ENCODE data around the gene BORCS5. TPM values are rescaled to one million over a fixed set of nuclear protein-coding genes. Genes with fewer than 3 reads are reported as not detected.

BORCS5 gene
- total and polyA plus RNA-seq, 2 experiments from 2014 or later = 7.7 to 14.1 TPM

GRCh38 chr12:12365446-12365802 is 8.5 kb downstream of the BORCS5 start:
- Histone ChIP-seq H3K4me3 (no peak overlapping the region), H3K4me2 (ENCODE audit: unreplicated experiment) (no peak overlapping the region), H3K27me3 (replicated peaks; ENCODE audit: insufficient read depth) (no peaks in the 10 kb centered on the region), H3K9ac (peak overlapping the region; percentile 15; the same call in 1 of the 2 replicates), H3K9me3 (ENCODE audit: low read depth) (no peaks in the 10 kb centered on the region), H2AFZ (no peak overlapping the region), H3K79me2 (ENCODE audit: insufficient read depth) (peaks cover 20% of the 10 kb centered on the region), H3F3A (ENCODE audit: insufficient read depth) (no peaks in the 10 kb centered on the region), H3K36me3 (ENCODE audit: low read depth) (no peaks in the 10 kb centered on the region), H3K4me1 (ENCODE audit: insufficient read depth) (peaks cover 10% of the 10 kb centered on the region; the same call in 1 of the 2 replicates), H4K20me1 (ENCODE audit: insufficient read depth) (no peaks in the 10 kb centered on the region), H3K27ac (no peak overlapping the region; the same call in 1 of the 2 replicates), H3K9me2 (ENCODE audit: insufficient read depth) (no peaks in the 10 kb centered on the region)
- in situ Hi-C loops (cut with MboI) = no loop called here
- WGBS, 2 experiments (ENCODE audit: low coverage in 1 of 2, low lambda C conversion rate in 2 of 2, missing lambda C conversion rate in 2 of 2) = 96 to 99% methylated on average over 5 of the region's 5 CpGs
- DNase-seq = no peak
- TF ChIP-seq EZH2 (IDR thresholded peaks at IDR 0.05; ENCODE audit: insufficient read depth, poor library complexity, severe bottlenecking) = no peak
- TF ChIP-seq EZH2phosphoT487 (IDR thresholded peaks at IDR 0.05; ENCODE audit: insufficient read depth, low read depth) = no peak

GRCh38 chr12:12365931-12366431 is 9.1 kb downstream of the BORCS5 start:
- WGBS, 2 experiments (ENCODE audit: low coverage in 1 of 2, low lambda C conversion rate in 2 of 2, missing lambda C conversion rate in 2 of 2) = 58 to 59% methylated on average over 4 of the region's 4 CpGs

GRCh38 chr12:12366701-12367481 is 10.0 kb downstream of the BORCS5 start:
- Histone ChIP-seq H3F3A (ENCODE audit: insufficient read depth) (no peaks in the 10 kb centered on the region), H3K79me2 (ENCODE audit: insufficient read depth) (peaks cover 22% of the 10 kb centered on the region), H2AFZ (no peak overlapping the region), H3K9me3 (ENCODE audit: low read depth) (no peaks in the 10 kb centered on the region), H3K9ac (no peak overlapping the region), H3K27ac (no peak overlapping the region), H3K36me3 (ENCODE audit: low read depth) (no peaks in the 10 kb centered on the region), H3K4me1 (ENCODE audit: insufficient read depth) (peaks cover 10% of the 10 kb centered on the region; the same call in 1 of the 2 replicates), H3K4me2 (ENCODE audit: unreplicated experiment) (no peak overlapping the region), H3K9me2 (ENCODE audit: insufficient read depth) (no peaks in the 10 kb centered on the region), H3K4me3 (no peak overlapping the region), H3K27me3 (replicated peaks; ENCODE audit: insufficient read depth) (no peaks in the 10 kb centered on the region), H4K20me1 (ENCODE audit: insufficient read depth) (no peaks in the 10 kb centered on the region)
- no peak for DNase-seq
- no peak for TF ChIP-seq EZH2 (IDR thresholded peaks at IDR 0.05; ENCODE audit: insufficient read depth, poor library complexity, severe bottlenecking)
- TF ChIP-seq EZH2phosphoT487 (IDR thresholded peaks at IDR 0.05; ENCODE audit: insufficient read depth, low read depth) = no peak
- in situ Hi-C loops (cut with MboI) = no loop called here
- WGBS, 2 experiments (ENCODE audit: low coverage in 1 of 2, low lambda C conversion rate in 2 of 2, missing lambda C conversion rate in 2 of 2) = 95 to 98% methylated on average over 4 of the region's 4 CpGs

More at GRCh38 chr12:12365931-12366431, 9.1 kb downstream of the BORCS5 start:
- no peak overlapping the region for H3K4me3 ChIP-seq
- H3K27me3 ChIP-seq (replicated peaks; ENCODE audit: insufficient read depth) = no peaks in the 10 kb centered on the region
- H3F3A ChIP-seq (ENCODE audit: insufficient read depth) = no peaks in the 10 kb centered on the region
- H3K9me2 ChIP-seq (ENCODE audit: insufficient read depth) = no peaks in the 10 kb centered on the region
- peaks cover 18% of the 10 kb centered on the region for H3K79me2 ChIP-seq (ENCODE audit: insufficient read depth)
- H3K4me1 ChIP-seq (ENCODE audit: insufficient read depth) = peaks cover 10% of the 10 kb centered on the region; the same call in 1 of the 2 replicates
- H4K20me1 ChIP-seq (ENCODE audit: insufficient read depth) = no peaks in the 10 kb centered on the region
- no peaks in the 10 kb centered on the region for H3K9me3 ChIP-seq (ENCODE audit: low read depth)
- peak; percentile 49 for DNase-seq
- TF ChIP-seq EZH2phosphoT487 (IDR thresholded peaks at IDR 0.05; ENCODE audit: insufficient read depth, low read depth) = no peak
- no peak for TF ChIP-seq EZH2 (IDR thresholded peaks at IDR 0.05; ENCODE audit: insufficient read depth, poor library complexity, severe bottlenecking)
- no peak overlapping the region for H3K4me2 ChIP-seq (ENCODE audit: unreplicated experiment)
- H3K36me3 ChIP-seq (ENCODE audit: low read depth) = no peaks in the 10 kb centered on the region
- H3K27ac ChIP-seq = peak overlapping the region; percentile 5; the same call in 1 of the 2 replicates
- H3K9ac ChIP-seq = peak overlapping the region; percentile 15; the same call in 1 of the 2 replicates
- in situ Hi-C loops (cut with MboI) = no loop called here
- H2AFZ ChIP-seq = no peak overlapping the region

GRCh38 chr12:12367482-12367998 is 10.7 kb downstream of the BORCS5 start:
- Histone ChIP-seq H3K9me3 (ENCODE audit: low read depth) (no peaks in the 10 kb centered on the region), H3K9ac (no peak overlapping the region), H4K20me1 (ENCODE audit: insufficient read depth) (no peaks in the 10 kb centered on the region), H2AFZ (no peak overlapping the region), H3K27ac (no peak overlapping the region), H3K9me2 (ENCODE audit: insufficient read depth) (no peaks in the 10 kb centered on the region), H3K79me2 (ENCODE audit: insufficient read depth) (peaks cover 22% of the 10 kb centered on the region), H3K4me3 (no peak overlapping the region), H3F3A (ENCODE audit: insufficient read depth) (no peaks in the 10 kb centered on the region), H3K4me1 (ENCODE audit: insufficient read depth) (peaks cover 10% of the 10 kb centered on the region; the same call in 1 of the 2 replicates), H3K4me2 (ENCODE audit: unreplicated experiment) (no peak overlapping the region), H3K27me3 (replicated peaks; ENCODE audit: insufficient read depth) (no peaks in the 10 kb centered on the region), H3K36me3 (ENCODE audit: low read depth) (no peaks in the 10 kb centered on the region)
- 71 to 74% methylated on average over 4 of the region's 4 CpGs for WGBS, 2 experiments (ENCODE audit: low coverage in 1 of 2, low lambda C conversion rate in 2 of 2, missing lambda C conversion rate in 2 of 2)
- no peak for DNase-seq
- TF ChIP-seq EZH2 (IDR thresholded peaks at IDR 0.05; ENCODE audit: insufficient read depth, poor library complexity, severe bottlenecking) (no peak), EZH2phosphoT487 (IDR thresholded peaks at IDR 0.05; ENCODE audit: insufficient read depth, low read depth) (no peak)
- in situ Hi-C loops (cut with MboI) = no loop called here

All from GM23248 (cell line).